ENCODE measurements around the gene TMEM37.
A peak's percentile ranks its signal among the peaks of the same experiment; 100 is the strongest.
"Not testable (repeated sequence)": the region's sequence is repeated elsewhere in the genome, so short reads cannot be mapped to it uniquely, and the experiment has no call there.

TMEM37 gene

GRCh38 chr2:119431155-119431975 is at the start of gene TMEM37:
Gene TMEM37 (plus strand): TSS chr2:119431854. CDS start chr2:119431904, 50 bp downstream.
- no peak for DNase-seq

- no peak for DNase-seq
These were observed 48.1 kb upstream of the TMEM37 start for GRCh38 chr2:119383410-119384140.

- no peak for DNase-seq
These were observed 46.7 kb upstream of the TMEM37 start for GRCh38 chr2:119384971-119385370.

GRCh38 chr2:119385466-119385865 is 46.2 kb upstream of the TMEM37 start:
- DNase-seq: no peak

- DNase-seq: no peak
These were observed 44.1 kb upstream of the TMEM37 start for GRCh38 chr2:119387381-119388129.

GRCh38 chr2:119389615-119390306 is 41.9 kb upstream of the TMEM37 start:
- DNase-seq: no peak

GRCh38 chr2:119393971-119394748 is 37.5 kb upstream of the TMEM37 start:
- DNase-seq: no peak

- DNase-seq: no peak
These were observed 34.5 kb upstream of the TMEM37 start for GRCh38 chr2:119397196-119397595.

GRCh38 chr2:119402106-119402505 is 29.5 kb upstream of the TMEM37 start:
- no peak for DNase-seq

GRCh38 chr2:119402645-119403560 is 28.8 kb upstream of the TMEM37 start:
- no peak for DNase-seq

GRCh38 chr2:119403618-119404017 is 28.0 kb upstream of the TMEM37 start:
- DNase-seq: not testable (repeated sequence)

- no peak for DNase-seq
These were observed 26.5 kb upstream of the TMEM37 start for GRCh38 chr2:119405151-119405550.

GRCh38 chr2:119407430-119408220 is 24.0 kb upstream of the TMEM37 start:
- DNase-seq: peak; percentile 9 to 29

- DNase-seq: no peak
These were observed 23.4 kb upstream of the TMEM37 start for GRCh38 chr2:119408221-119408619.

- no peak for DNase-seq
These were observed 22.1 kb upstream of the TMEM37 start for GRCh38 chr2:119409506-119409905.

GRCh38 chr2:119414894-119415293 is 16.8 kb upstream of the TMEM37 start:
- DNase-seq: no peak

GRCh38 chr2:119415630-119416029 is 16.0 kb upstream of the TMEM37 start:
- DNase-seq: no peak

GRCh38 chr2:119416299-119416923 is 15.2 kb upstream of the TMEM37 start:
- no peak for DNase-seq

GRCh38 chr2:119417908-119418307 is 13.7 kb upstream of the TMEM37 start:
- DNase-seq: no peak
